Umbilical cord (tissue), 2 donors: Measurements from ENCODE around the gene KRTAP10-8. TPM values are rescaled to one million over a fixed set of nuclear protein-coding genes. Genes with fewer than 3 reads are reported as not detected.
A peak's percentile ranks its signal among the peaks of the same experiment; 100 is the strongest.
"Not testable (repeated sequence)": the region's sequence is repeated elsewhere in the genome, so short reads cannot be mapped to it uniquely, and the experiment has no call there.

Experiments
- DNase-seq: peaks from one replicate; pipeline ENCODE4 v3.0.0-alpha.2; 2015; ENCODE audit warnings: low spot score
- total RNA-seq: library from RNA; depleted of rRNA; stranded (reverse); fragments of >200 nt; gene quantifications from one replicate; pipeline ENCODE4 v1.2.3, GENCODE V29; 2014; ENCODE audit warnings: low replicate concordance; ENCODE audit not compliant: insufficient read depth

Gene KRTAP10-8
- total RNA-seq, 1 donor from 2014 or later: 0.72 TPM

- no peak for DNase-seq
Measured at GRCh38 chr21:44579056-44579832, 32.6 kb upstream of the KRTAP10-8 start.

GRCh38 chr21:44579833-44580144 is 32.1 kb upstream of the KRTAP10-8 start:
- no peak for DNase-seq

- DNase-seq: not testable (repeated sequence)
Measured at GRCh38 chr21:44580231-44580821, 31.6 kb upstream of the KRTAP10-8 start, which contains the start of gene KRTAP10-5. Gene KRTAP10-5 (minus strand): TSS chr21:44580604. CDS start chr21:44580578, 26 bp downstream.

GRCh38 chr21:44581158-44581557 is 30.7 kb upstream of the KRTAP10-8 start:
- DNase-seq: no peak

GRCh38 chr21:44582055-44582454 is 29.8 kb upstream of the KRTAP10-8 start:
- DNase-seq: no peak

- peak; percentile 43 for DNase-seq
Measured at GRCh38 chr21:44583089-44583799, 28.6 kb upstream of the KRTAP10-8 start.

- no peak for DNase-seq
Measured at GRCh38 chr21:44583800-44584147, 28.1 kb upstream of the KRTAP10-8 start.

- DNase-seq: no peak
Measured at GRCh38 chr21:44585892-44586291, 26.0 kb upstream of the KRTAP10-8 start.

- DNase-seq: no peak
Measured at GRCh38 chr21:44589094-44589493, 22.8 kb upstream of the KRTAP10-8 start.

GRCh38 chr21:44589586-44590305 is 22.1 kb upstream of the KRTAP10-8 start:
- DNase-seq: no peak

GRCh38 chr21:44590311-44590721 is 21.6 kb upstream of the KRTAP10-8 start:
- DNase-seq: no peak

GRCh38 chr21:44590897-44591800 is 20.7 kb upstream of the KRTAP10-8 start:
- DNase-seq: not testable (repeated sequence)

- DNase-seq: not testable (repeated sequence)
Measured at GRCh38 chr21:44591801-44592130, 20.1 kb upstream of the KRTAP10-8 start.

GRCh38 chr21:44592446-44593311 is 19.2 kb upstream of the KRTAP10-8 start, which contains the start of gene KRTAP10-6:
Gene KRTAP10-6 (minus strand): TSS chr21:44592505. CDS start chr21:44592484, 21 bp downstream.
- DNase-seq: no peak

GRCh38 chr21:44593598-44594405 is 18.1 kb upstream of the KRTAP10-8 start:
- DNase-seq: peak; percentile 33

GRCh38 chr21:44594406-44594916 is 17.4 kb upstream of the KRTAP10-8 start:
- DNase-seq: no peak

- no peak for DNase-seq
Measured at GRCh38 chr21:44595524-44595923, 16.4 kb upstream of the KRTAP10-8 start.

- no peak for DNase-seq
Measured at GRCh38 chr21:44596068-44596725, 15.7 kb upstream of the KRTAP10-8 start.
